BJ (cell line): ENCODE data around the gene BLOC1S1. TPM values are rescaled to one million over a fixed set of nuclear protein-coding genes. Genes with fewer than 3 reads are reported as not detected.

Experiments
- CTCF ChIA-PET: fragments of 350-600 bp; formaldehyde crosslinking; extraction: SDS; loops from one replicate; lab custom pipeline; 2021; ENCODE audit warnings: antibody characterized with exemption, inconsistent platforms; lab: Yijun Ruan, JAX
- POLR2A ChIA-PET: fragments of 300-600 bp; sonication (Branson Sonifier 250); formaldehyde crosslinking; extraction: SDS; loops from one replicate; lab custom pipeline; 2021; ENCODE audit warnings: antibody characterized with exemption; lab: Charles Lee
- DNase-seq: peaks from one replicate; pipeline ENCODE4 v3.0.0-alpha.2; 2011; ENCODE audit warnings: low read depth
- H3K27me3 ChIP-seq: 2 replicates; pipeline ENCODE4 v1.6.0; 2011; ENCODE audit warnings: low read length; ENCODE audit not compliant: control insufficient read depth, insufficient read depth
- H3K36me3 ChIP-seq: 2 replicates; pipeline ENCODE4 v1.5.1; 2011; ENCODE audit warnings: low read length; ENCODE audit not compliant: control insufficient read depth, insufficient read depth
- H3K4me3 ChIP-seq: 2 replicates; pipeline ENCODE4 v1.5.1; 2011; ENCODE audit warnings: low read depth, mild to moderate bottlenecking, control low read depth, low read length
- CTCF ChIP-seq: IDR thresholded peaks from 2 replicates; pipeline ENCODE4 v1.5.1; 2011; ENCODE audit warnings: low read depth, mild to moderate bottlenecking, control low read depth, inconsistent platforms, low read length, moderate library complexity; ENCODE audit not compliant: insufficient read depth
- polyA plus RNA-seq: library from polyadenylated mRNA; depleted of rRNA; stranded (reverse); fragments of >200 nt; gene quantifications from 2 replicates; pipeline ENCODE4 v1.2.3, GENCODE V29; 2011

The BLOC1S1 gene
- polyA plus RNA-seq, 1 experiment = 172 TPM

DNA sequence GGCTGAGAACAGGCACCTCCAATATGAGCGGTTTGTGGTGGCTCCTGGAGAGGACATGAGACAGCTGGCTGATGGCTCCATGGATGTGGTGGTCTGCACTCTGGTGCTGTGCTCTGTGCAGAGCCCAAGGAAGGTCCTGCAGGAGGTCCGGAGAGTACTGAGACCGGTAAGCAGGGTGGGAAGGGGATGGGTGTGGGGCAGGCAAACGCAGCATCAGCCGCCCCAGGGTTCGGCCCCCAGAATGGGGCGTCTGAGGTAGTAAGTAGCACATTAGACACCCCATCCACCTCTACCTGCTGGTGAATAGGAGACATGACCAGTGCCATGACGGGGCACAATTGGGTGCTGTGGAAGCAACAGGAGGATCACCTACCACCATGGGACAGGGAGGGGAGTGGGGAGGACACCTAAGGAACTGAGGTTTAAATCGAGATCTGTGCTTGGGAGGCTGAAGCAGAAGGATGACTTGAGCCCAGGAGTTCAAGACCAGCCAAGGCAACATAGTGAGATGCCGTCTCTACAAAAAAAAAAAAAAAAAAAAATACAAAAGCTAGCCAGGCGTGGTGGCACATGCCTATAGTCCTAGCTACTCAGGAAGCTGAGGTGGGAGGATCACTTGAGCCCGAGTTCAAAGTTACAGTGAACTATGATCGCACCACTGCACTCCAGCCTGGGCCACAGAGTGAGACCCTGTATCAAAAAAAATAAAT, 33.6 kb upstream of the BLOC1S1 start:
- Histone ChIP-seq H3K36me3 (no peaks in the 10 kb centered on the region), H3K4me3 (no peak overlapping the region), H3K27me3 (no peaks in the 10 kb centered on the region; the same call in 1 of the 2 replicates)
- ChIA-PET POLR2A (no interaction called here), CTCF (interaction anchor here (0.8 to 2.8 kb wide), 14 partner anchors 9 to 275 kb away, joined by 3 to 24 read pairs (median 4); partner anchors contain the start of genes BLOC1S1 and RDH5)
- TF ChIP-seq CTCF = no peak
- DNase-seq = no peak

GRCh38 chr12:55683676-55684075, 32.2 kb upstream of the BLOC1S1 start:
- Histone ChIP-seq H3K36me3 (no peaks in the 10 kb centered on the region), H3K4me3 (no peak overlapping the region), H3K27me3 (no peaks in the 10 kb centered on the region; the same call in 1 of the 2 replicates)
- CTCF ChIA-PET = interaction anchor here (0.8 to 2.8 kb wide), 5 partner anchors 10 to 53 kb away, joined by 3 to 24 read pairs (median 3); partner anchors contain the start of gene RDH5
- DNase-seq = no peak
- POLR2A ChIA-PET = no interaction called here
- TF ChIP-seq CTCF = no peak

DNA sequence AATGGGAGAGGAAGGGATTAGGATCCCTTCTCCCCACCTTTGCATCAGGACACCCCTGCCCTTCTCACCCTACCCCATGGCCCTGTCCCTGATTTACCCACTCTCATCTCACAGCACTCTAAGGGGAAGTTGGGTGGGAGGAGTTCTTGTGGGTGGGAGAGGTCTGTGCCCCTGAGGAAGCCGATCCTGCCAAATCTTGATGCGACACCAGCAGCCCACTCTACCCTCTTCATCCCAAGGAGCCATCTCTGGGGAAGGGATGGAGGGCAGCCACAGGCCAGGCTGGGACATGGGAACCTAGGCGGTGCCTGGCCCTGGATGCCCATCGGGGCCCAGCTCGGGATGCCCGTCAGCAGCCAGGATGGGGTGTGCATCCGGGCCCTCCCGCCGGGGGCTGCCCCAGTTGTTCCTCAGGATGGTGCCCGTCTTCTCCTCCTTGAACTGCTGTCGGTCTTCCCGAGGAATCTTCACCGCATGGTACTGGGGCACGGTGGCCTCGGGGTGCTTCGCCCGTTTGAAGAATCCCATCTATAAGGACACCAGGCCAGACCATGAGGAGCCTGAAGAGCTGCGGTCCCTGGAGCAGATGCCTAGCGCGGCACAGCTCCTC, 31.0 kb upstream of the BLOC1S1 start:
- ChIA-PET POLR2A (no interaction called here), CTCF (interaction anchor here (1.3 to 1.7 kb wide), 2 partner anchors 12 to 36 kb away, joined by 3 read pairs; partner anchors contain the start of gene RDH5)
- H3K36me3 ChIP-seq = no peaks in the 10 kb centered on the region
- no peak for DNase-seq
- H3K4me3 ChIP-seq = no peak overlapping the region
- no peak for TF ChIP-seq CTCF
- H3K27me3 ChIP-seq = no peaks in the 10 kb centered on the region; the same call in 1 of the 2 replicates

- no peaks in the 10 kb centered on the region for H3K36me3 ChIP-seq
- ChIA-PET POLR2A (no interaction called here), CTCF (interaction anchor here (1.3 kb wide), 1 partner anchor 35 kb away, joined by 3 read pairs; the partner anchor contains the start of gene RDH5)
- no peak for TF ChIP-seq CTCF
- DNase-seq = no peak
- no peaks in the 10 kb centered on the region; the same call in 1 of the 2 replicates for H3K27me3 ChIP-seq
- no peak overlapping the region for H3K4me3 ChIP-seq
Measured at GRCh38 chr12:55685671-55686070, 30.2 kb upstream of the BLOC1S1 start.

DNA sequence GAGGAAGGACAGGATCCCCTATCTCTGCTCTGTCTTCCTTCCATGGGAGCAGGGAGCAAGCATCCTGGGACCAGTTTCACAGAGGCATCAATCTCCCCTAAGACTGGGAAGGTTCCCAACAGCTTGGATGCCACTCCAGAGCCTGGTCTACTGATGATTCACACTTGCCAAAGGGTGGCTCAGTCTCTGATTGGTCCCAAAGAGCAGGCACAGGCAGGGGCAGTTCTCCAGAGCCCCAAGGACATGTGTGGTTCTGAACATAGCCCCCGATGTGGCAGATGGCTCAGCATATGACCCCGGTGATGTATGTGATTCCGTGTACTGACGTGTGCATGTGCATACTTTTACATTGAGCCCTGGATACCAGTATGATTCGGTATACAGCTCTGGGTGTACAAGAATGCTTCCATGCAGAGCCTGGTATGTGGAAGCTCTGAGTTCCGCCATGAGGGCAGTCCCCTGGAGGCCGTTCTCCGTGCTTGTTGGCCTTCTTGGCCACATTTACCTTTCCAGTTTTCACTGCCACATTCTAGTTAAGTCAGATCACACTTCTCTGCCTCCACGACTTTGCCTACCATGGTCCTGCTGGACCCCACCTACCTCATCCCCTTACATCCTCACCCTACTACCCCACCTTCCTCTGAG, 29.4 kb upstream of the BLOC1S1 start:
- no peak for DNase-seq
- CTCF ChIA-PET = no interaction called here

More for the DNA sequence above, 29.4 kb upstream of the BLOC1S1 start:
- Histone ChIP-seq H3K4me3 (no peak overlapping the region), H3K36me3 (no peaks in the 10 kb centered on the region), H3K27me3 (no peaks in the 10 kb centered on the region; the same call in 1 of the 2 replicates)
- POLR2A ChIA-PET = no interaction called here
- TF ChIP-seq CTCF = no peak
